ENCODE measurements around the gene GIN1. TPM values are rescaled to one million over a fixed set of nuclear protein-coding genes. Genes with fewer than 3 reads are reported as not detected.
"Not testable (repeated sequence)": the region's sequence is repeated elsewhere in the genome, so short reads cannot be mapped to it uniquely, and the experiment has no call there.

Gene GIN1
- total RNA-seq, 1 experiment from 2014 or later: 4.9 TPM

- DNase-seq (ENCODE audit: low spot score): no peak
These were observed 8.5 kb downstream of the GIN1 start for GRCh38 chr5:103111468-103111867.

GRCh38 chr5:103110403-103110802 is 9.5 kb downstream of the GIN1 start:
- DNase-seq (ENCODE audit: low spot score): no peak

GRCh38 chr5:103109277-103109676 is 10.7 kb downstream of the GIN1 start:
- DNase-seq (ENCODE audit: low spot score): no peak

DNA sequence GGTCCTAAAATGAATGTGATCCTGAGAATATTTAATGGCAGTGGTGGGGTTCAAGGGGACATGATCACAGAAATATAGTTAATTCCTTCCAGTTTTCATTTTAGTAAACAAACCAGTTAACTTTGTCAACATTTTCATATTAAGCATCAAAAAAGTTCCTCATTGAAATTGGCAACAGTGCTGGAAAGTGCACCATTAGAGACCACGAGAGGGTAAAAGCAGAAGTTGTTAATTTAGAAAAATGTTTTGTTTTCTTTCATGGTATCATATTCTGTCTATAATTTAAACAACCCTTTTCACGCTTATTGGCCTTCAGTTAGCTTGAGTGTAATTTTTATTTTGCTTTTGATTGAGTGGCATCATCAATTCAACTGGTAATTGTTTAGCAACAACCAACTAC is 11.9 kb downstream of the GIN1 start:
- no peak for DNase-seq (ENCODE audit: low spot score)

- DNase-seq (ENCODE audit: low spot score): no peak
These were observed 17.7 kb downstream of the GIN1 start for GRCh38 chr5:103102234-103102633.

DNA sequence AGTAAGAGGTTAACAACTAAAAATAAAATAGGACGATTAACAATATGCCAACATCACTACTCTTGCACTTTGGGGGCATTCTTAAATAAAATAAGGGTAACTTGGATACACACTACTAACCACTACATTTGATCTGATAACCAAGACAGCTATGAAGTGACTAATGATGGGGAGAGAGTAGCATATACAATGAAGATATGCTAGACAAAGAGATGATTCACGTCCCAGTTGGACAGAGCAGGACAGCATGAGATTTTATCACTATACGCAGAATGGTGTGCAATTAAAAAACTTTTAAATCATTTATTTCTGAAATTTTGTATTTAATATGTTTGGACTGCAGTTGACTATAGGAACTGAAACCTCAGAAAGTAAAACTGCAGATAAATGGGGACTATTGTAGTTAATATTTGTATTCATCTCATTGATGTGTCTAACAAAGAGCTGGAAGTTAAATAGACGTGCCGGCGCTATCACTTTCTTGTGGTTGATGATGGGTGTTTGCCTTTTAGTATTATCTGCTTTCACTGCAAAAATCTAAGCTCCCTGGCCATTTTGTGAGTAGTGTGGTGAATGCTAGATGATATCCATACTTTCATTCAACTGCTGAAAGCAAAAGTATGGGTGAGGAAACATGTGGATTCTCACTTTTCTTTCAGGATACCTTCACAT is 18.7 kb downstream of the GIN1 start:
- no peak for DNase-seq (ENCODE audit: low spot score)

GRCh38 chr5:103098993-103099392 is 20.9 kb downstream of the GIN1 start:
- DNase-seq (ENCODE audit: low spot score): no peak

GRCh38 chr5:103094737-103095136 is 25.2 kb downstream of the GIN1 start:
- no peak for DNase-seq (ENCODE audit: low spot score)

DNA sequence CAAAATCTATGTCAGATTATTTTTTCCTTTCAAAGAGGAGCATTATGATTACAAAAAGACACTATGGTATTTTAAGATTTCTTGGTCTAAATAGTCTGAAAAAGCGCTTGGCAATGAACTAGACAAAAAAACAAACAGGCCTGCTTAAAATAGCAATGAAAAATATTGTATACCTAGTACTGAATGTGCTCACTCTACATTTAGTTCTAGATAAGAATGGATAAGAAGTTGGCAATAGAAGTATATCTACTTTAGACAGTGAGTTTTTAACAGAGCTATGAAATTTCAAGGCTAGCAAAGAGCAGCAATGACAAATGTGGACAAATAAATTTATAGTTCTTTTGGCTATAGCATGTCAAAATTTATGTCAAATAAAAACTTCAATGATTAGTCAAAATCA is 26.2 kb downstream of the GIN1 start:
- no peak for DNase-seq (ENCODE audit: low spot score)

- no peak for DNase-seq (ENCODE audit: low spot score)
These were observed 27.3 kb downstream of the GIN1 start for GRCh38 chr5:103092676-103093075.

- no peak for DNase-seq (ENCODE audit: low spot score)
These were observed 29.1 kb downstream of the GIN1 start for GRCh38 chr5:103090791-103091190.

GRCh38 chr5:103089272-103089671 is 30.7 kb downstream of the GIN1 start:
- DNase-seq (ENCODE audit: low spot score): no peak

GRCh38 chr5:103086547-103086946 is 33.4 kb downstream of the GIN1 start:
- DNase-seq (ENCODE audit: low spot score): no peak

- DNase-seq (ENCODE audit: low spot score): no peak
These were observed 40.1 kb downstream of the GIN1 start for GRCh38 chr5:103079796-103080195.

- no peak for DNase-seq (ENCODE audit: low spot score)
These were observed 44.5 kb downstream of the GIN1 start for GRCh38 chr5:103075442-103075841.

DNA sequence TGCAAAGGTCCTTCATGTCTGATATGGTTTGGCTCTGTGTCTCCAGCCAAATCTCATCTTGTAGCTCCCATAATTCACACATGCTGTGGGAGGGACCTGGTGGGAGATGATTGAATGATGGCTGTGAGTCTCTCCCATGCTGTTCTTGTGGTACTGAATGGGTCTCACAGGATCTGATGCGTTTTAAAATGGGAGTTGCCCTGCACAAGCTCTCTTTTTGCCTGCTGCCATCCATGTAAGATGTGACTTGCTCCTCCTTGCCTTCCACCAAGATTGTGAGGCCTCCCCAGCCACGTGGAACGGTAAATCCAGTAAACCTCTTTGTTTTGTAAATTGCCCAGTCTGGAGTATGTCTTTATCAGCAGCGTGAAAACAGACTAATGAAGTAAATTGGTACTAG is 46.4 kb downstream of the GIN1 start:
- DNase-seq (ENCODE audit: low spot score): not testable (repeated sequence)

DNA sequence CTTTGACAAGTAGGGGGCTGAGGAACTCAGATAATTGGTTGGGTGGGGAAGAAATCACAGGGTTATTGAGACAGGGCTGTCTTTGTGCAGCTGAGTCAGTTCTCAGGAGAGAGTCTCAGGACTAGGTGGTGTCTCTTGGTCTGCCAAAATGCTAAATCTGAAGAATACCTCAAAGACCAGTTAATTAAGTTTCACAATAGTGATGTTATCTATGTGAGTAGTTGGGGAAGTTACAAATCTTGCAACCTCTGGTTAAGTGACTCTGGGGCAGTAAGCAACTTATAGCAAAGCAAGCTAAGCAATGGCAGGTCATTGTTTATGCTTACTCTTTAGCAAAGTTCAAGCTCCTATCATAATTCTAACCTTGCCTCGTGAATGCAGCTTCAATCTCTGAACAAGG is 53.6 kb downstream of the GIN1 start:
- DNase-seq (ENCODE audit: low spot score): no peak

- DNase-seq (ENCODE audit: low spot score): peak; percentile 10
These were observed 59.4 kb downstream of the GIN1 start for GRCh38 chr5:103060424-103060954.

DNA sequence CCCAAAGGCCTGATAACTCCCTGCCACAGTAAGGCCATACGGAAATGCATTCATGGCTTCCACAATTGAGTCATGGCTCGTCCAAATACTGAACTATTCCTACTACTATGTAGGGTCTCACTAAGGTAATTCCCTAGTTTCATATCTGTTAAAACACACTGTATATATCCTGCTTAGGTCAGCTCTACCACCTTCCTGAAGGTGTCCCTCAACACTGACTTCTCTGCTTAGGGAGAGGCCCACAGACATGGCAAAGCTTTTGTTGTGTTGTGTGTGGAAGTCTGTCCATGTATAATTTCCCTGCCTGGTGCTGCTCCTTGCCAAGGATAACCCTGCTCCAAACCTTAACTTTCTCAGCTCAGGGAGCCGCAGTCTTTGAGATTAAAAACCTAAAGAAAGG is 60.4 kb downstream of the GIN1 start:
- DNase-seq (ENCODE audit: low spot score): no peak

DNA sequence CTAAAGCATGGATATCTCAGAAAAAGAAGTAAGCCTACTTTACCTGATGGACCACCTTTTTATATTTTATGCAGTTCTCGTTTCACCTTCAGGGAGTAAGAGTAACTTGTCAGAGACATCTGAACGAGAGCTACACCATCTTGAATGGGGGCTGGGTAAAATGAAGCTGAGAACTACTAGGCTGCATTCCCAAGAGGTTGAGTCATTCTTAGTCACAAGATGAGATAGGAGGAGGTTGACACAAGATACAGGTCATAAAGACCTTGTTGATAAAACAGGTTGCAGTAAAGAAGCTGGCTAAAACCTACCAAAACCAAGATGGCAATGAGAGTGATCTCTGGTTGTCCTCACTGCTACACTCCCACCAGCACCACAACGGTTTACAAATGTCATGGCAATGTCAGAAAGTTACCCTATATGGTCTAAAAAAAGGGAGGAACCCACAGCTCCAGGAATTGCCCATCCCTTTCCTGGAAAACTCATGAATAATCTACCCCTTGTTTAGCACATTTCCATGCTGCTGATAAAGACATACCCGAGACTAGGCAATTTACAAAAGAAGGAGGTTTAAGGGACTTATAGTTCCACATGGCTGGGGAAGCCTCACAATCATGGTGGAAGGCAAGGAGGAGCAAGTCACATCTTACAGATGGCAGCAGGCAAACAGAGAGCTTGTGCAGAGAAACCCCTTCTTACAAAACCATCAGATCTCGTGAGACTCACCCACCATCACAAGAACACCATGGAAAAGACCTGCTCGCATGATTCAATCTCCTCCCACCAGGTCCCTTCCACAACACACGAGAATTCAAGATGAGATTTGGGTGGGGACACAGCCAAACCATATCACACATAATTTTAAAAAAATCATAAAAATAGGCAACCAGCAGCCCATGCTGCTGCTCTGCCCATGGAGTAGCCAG is 62.5 kb downstream of the GIN1 start:
- peak; percentile 86 for DNase-seq (ENCODE audit: low spot score)

DNA sequence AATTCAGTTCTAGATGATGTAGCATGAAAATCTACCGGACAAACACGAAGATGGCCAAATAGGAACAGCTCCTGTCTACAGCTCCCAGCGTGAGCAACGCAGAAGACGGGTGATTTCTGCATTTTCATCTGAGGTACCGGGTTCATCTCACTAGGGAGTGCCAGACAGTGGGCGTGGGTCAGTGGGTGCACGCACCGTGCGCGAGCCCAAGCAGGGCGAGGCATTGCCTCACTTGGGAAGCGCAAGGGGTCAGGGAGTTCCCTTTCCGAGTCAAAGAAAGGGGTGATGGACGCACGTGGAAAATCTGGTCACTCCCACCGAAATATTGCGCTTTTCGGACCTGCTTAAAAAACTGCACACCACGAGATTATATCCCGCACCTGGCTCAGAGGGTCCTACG is 73.2 kb downstream of the GIN1 start:
- not testable (repeated sequence) for DNase-seq (ENCODE audit: low spot score)

GRCh38 chr5:103041071-103041676 is 78.8 kb downstream of the GIN1 start:
- DNase-seq (ENCODE audit: low spot score): peak; percentile 60

Data from A172 (cell line).